ENCODE data around the gene RBM47.

DNA sequence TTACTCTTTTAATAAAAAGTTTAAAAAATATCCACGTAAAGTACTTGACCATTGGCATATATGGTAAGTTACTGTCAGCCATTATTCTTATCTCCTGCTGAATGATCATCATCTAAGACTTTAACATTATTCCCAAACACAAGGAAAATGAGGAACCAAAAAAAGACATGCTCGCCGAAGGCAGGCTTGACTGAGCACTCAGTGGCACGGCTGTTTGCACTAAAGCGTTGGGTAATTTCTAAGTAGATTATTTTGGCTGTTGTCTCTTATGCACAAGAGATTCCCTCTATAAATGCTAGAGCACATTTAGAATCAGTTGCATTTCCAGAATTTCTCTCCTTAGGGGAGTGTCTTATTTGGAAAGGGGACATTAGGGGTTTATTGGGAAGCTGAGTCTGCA is 211.7 kb downstream of the RBM47 start:
- TF ChIP-seq, protein P1, sequence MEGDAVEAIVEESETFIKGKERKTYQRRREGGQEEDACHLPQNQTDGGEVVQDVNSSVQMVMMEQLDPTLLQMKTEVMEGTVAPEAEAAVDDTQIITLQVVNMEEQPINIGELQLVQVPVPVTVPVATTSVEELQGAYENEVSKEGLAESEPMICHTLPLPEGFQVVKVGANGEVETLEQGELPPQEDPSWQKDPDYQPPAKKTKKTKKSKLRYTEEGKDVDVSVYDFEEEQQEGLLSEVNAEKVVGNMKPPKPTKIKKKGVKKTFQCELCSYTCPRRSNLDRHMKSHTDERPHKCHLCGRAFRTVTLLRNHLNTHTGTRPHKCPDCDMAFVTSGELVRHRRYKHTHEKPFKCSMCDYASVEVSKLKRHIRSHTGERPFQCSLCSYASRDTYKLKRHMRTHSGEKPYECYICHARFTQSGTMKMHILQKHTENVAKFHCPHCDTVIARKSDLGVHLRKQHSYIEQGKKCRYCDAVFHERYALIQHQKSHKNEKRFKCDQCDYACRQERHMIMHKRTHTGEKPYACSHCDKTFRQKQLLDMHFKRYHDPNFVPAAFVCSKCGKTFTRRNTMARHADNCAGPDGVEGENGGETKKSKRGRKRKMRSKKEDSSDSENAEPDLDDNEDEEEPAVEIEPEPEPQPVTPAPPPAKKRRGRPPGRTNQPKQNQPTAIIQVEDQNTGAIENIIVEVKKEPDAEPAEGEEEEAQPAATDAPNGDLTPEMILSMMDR (IDR thresholded peaks at IDR 0.05) = no peak
- no peak for TF ChIP-seq POLR2AphosphoS5 (IDR thresholded peaks at IDR 0.05; ENCODE audit: insufficient read depth in 1 of 2, low read depth in 1 of 2)

All from vagina (tissue), 2 donors.